Measurements from ENCODE around the gene FXR1. TPM values are rescaled to one million over a fixed set of nuclear protein-coding genes. Genes with fewer than 3 reads are reported as not detected.

The FXR1 gene
- total RNA-seq, 4 donors from 2014 or later = 57.4 to 94.0 (median 70.7) TPM

- intact Hi-C loops (cut with DNase I; ENCODE audit: low total_unique reads) = no loop called here
- 90 to 95% methylated on average over 4 of the region's 4 CpGs for WGBS, 2 donors
- H3K4me3 ChIP-seq (ENCODE audit: low read depth, poor library complexity, severe bottlenecking) = no peak overlapping the region
- TF ChIP-seq POLR2A (IDR thresholded peaks at IDR 0.05) (no peak), CTCF (IDR thresholded peaks at IDR 0.05) (no peak)
- DNase-seq (ENCODE audit: low spot score in 2 of 2) = no peak
These were observed 1.6 kb upstream of the FXR1 start for GRCh38 chr3:180910823-180911222.

GRCh38 chr3:180911876-180912303 lies 580 bp upstream of the FXR1 start:
- intact Hi-C loops (cut with DNase I; ENCODE audit: low total_unique reads) = no loop called here
- WGBS, 2 donors = 31 to 35% methylated on average over 6 of the region's 6 CpGs
- H3K4me3 ChIP-seq (ENCODE audit: low read depth, poor library complexity, severe bottlenecking) = peak overlapping the region; percentile 88
- DNase-seq (ENCODE audit: low spot score in 2 of 2) = no peak
- TF ChIP-seq CTCF (IDR thresholded peaks at IDR 0.05) = no peak
- TF ChIP-seq POLR2A (IDR thresholded peaks at IDR 0.05) = no peak

GRCh38 chr3:180913581-180914404 lies 1.3 kb downstream of the FXR1 start:
- 17 to 19% methylated on average over 19 of the region's 19 CpGs for WGBS, 2 donors
- no peak for DNase-seq (ENCODE audit: low spot score in 2 of 2)
- intact Hi-C loops (cut with DNase I; ENCODE audit: low total_unique reads) = no loop called here
- TF ChIP-seq CTCF (IDR thresholded peaks at IDR 0.05) (no peak), POLR2A (IDR thresholded peaks at IDR 0.05) (no peak)
- H3K4me3 ChIP-seq (ENCODE audit: low read depth, poor library complexity, severe bottlenecking) = peak overlapping the region; percentile 88

- WGBS, 2 donors = 60 to 63% methylated on average over 1 of the region's 1 CpG
- intact Hi-C loops (cut with DNase I; ENCODE audit: low total_unique reads) = no loop called here
These were observed 6.1 kb downstream of the FXR1 start for GRCh38 chr3:180918542-180918941.

GRCh38 chr3:180922242-180922641 lies 9.8 kb downstream of the FXR1 start:
- H3K4me3 ChIP-seq (ENCODE audit: low read depth, poor library complexity, severe bottlenecking) = no peak overlapping the region
- DNase-seq (ENCODE audit: low spot score in 2 of 2) = no peak
- intact Hi-C loops (cut with DNase I; ENCODE audit: low total_unique reads) = no loop called here
- TF ChIP-seq POLR2A (IDR thresholded peaks at IDR 0.05) (no peak), CTCF (IDR thresholded peaks at IDR 0.05) (no peak)

More at GRCh38 chr3:180918542-180918941, 6.1 kb downstream of the FXR1 start:
- TF ChIP-seq POLR2A (IDR thresholded peaks at IDR 0.05) (no peak), CTCF (IDR thresholded peaks at IDR 0.05) (no peak)
- no peak overlapping the region for H3K4me3 ChIP-seq (ENCODE audit: low read depth, poor library complexity, severe bottlenecking)
- DNase-seq (ENCODE audit: low spot score in 2 of 2) = no peak

All from lower leg skin (tissue), 4 donors.